AG09319 (cell line): Measurements from ENCODE around the gene NPIPA8.
"Not testable (repeated sequence)": the region's sequence is repeated elsewhere in the genome, so short reads cannot be mapped to it uniquely, and the experiment has no call there.

ENCODE experiments used
- DNase-seq: peaks from one replicate; pipeline ENCODE4 v3.0.0-alpha.2; 2010; ENCODE audit warnings: low read depth; ENCODE audit errors: extremely low read depth

NPIPA8 gene

GRCh38 chr16:18280319-18280718, 56.2 kb downstream of the NPIPA8 start:
- not testable (repeated sequence) for DNase-seq

- not testable (repeated sequence) for DNase-seq
Observed at GRCh38 chr16:18276756-18277155, 59.8 kb downstream of the NPIPA8 start.

GRCh38 chr16:18270171-18270570, 66.4 kb downstream of the NPIPA8 start:
- not testable (repeated sequence) for DNase-seq
